ENCODE data around the gene AP1B1.

Gene AP1B1

DNA sequence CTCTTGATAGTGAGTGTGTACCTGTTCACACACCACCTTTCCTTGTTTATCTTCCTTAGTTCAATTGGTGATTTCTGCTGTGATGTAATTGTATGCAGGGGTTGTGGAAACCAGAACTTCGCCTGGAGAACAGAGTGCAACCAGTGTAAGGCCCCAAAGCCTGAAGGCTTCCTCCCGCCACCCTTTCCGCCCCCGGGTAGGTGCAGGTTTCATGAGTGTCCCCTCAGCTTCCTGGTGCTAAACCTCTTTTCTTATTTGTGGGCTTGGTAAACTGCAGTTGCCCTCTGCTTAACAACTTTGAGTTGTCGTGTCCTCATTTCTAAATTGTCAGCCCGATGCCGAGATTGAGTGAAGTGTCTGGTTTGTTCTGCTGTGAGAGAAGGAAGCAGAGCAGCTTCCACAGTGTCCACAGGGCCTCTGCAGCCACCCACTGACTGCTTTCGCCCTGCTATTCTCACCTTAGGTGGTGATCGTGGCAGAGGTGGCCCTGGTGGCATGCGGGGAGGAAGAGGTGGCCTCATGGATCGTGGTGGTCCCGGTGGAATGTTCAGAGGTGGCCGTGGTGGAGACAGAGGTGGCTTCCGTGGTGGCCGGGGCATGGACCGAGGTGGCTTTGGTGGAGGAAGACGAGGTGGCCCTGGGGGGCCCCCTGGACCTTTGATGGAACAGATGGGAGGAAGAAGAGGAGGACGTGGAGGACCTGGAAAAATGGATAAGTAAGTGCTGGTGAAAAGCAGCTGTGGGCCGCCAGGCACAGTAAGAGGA, 89.1 kb downstream of the AP1B1 start:
- no peak for DNase-seq (ENCODE audit: low read depth)

DNA sequence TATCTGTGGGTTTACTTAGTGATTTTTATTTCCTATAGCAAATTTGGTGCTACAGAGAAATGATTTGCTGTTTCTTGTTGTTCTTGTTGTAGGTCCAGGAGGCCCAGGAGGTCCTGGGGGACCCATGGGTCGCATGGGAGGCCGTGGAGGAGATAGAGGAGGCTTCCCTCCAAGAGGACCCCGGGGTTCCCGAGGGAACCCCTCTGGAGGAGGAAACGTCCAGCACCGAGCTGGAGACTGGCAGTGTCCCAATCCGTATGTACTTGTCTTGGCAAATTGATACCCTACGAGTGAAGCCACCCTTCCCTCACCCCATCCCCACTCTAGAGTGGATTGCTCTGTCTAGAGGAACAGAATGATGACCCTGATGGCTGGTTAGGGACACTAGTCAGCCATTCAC, 89.7 kb downstream of the AP1B1 start:
- no peak for DNase-seq (ENCODE audit: low read depth)

DNA sequence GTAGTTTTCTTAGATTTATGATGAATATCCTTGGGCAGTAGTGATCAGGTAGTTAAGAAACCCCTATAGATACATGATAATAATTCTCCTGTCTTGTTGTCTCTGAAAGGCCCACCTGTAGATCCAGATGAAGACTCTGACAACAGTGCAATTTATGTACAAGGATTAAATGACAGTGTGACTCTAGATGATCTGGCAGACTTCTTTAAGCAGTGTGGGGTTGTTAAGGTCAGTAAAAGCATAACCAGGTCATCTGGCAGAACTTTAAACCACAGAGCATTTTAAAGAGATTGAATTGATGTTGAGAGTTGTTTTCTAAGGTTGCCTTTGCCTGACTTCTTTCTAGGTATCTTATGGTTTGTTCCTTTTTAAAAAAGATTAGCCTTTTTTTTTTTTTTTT, 96.0 kb downstream of the AP1B1 start:
- no peak for DNase-seq (ENCODE audit: low read depth)

GRCh38 chr22:29291215-29291614, 97.2 kb downstream of the AP1B1 start:
- DNase-seq (ENCODE audit: low read depth), result no peak

DNA sequence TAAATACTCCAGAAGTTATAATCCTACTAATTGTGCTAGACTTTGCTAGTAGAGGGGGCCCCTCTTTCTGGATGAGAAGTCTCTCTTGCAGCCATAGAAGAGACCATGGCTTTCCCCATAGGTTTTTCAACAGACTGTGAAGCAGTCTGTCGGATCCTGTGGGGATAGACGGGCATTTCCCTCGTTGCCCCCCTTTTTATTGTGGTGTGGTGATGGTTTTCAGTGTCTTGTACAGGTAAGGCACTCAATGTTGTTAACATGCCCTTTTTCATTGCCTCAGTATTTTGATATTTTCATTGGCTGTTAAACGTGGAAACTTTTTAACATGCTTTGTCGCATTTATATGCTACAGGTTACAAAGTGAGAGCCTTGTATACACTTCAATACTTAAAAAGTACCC, 98.3 kb downstream of the AP1B1 start:
- no peak for DNase-seq (ENCODE audit: low read depth)

GRCh38 chr22:29288837-29289236, 99.5 kb downstream of the AP1B1 start:
- no peak for DNase-seq (ENCODE audit: low read depth)

DNA sequence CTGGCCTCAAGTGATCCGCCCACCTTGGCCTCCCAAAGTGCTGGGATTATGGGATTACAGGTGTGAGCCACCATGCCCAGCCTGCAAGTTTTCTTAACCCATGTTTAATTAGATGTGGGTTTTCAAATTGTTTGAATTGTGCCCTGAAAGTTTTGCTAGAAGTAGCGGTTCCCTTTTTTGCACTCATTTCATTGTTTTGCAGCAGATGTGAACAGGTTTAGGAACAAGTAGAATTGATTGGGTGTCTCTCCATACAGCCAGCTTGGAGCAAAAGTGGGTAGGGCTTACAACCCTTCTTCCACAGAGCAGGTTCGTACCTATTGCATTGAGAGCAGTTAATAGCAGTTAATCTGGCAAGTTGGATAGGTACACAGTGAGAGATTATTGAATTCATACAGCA, 104.2 kb downstream of the AP1B1 start:
- DNase-seq (ENCODE audit: low read depth), result no peak

DNA sequence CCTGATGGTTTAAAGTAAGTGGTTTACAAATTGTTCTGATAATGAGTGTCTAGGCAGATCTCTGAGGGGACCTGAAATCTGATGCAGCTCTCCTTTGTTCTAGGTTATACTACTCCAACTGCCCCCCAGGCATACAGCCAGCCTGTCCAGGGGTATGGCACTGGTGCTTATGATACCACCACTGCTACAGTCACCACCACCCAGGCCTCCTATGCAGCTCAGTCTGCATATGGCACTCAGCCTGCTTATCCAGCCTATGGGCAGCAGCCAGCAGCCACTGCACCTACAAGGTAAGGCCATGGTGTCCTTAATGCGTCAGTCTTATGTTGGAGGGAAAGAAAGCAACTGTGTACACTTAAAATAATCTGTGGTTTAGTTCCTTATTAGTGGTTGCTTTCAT, 110.4 kb downstream of the AP1B1 start:
- DNase-seq (ENCODE audit: low read depth), result no peak

Data from stimulated activated CD8-positive, alpha-beta memory T cell treated with anti-CD3 and anti-CD28 coated beads, Interleukin-4, amount 100 ng/mL, for 24 hours (primary cell).